Fibroblast of peridontal ligament (primary cell): ENCODE measurements around the gene CCDC159.
A peak's percentile ranks its signal among the peaks of the same experiment; 100 is the strongest.
"Not testable (repeated sequence)": the region's sequence is repeated elsewhere in the genome, so short reads cannot be mapped to it uniquely, and the experiment has no call there.

Experiments used
- DNase-seq: peaks from one replicate; pipeline ENCODE4 v3.0.0-alpha.2; 2010; ENCODE audit errors: extremely low read depth

Gene CCDC159

GRCh38 chr19:11346104-11346940 lies at the start of gene CCDC159, which contains the start of gene TMEM205:
Gene CCDC159, plus strand, starts transcription at chr19:11346519. Its CDS starts 88 bp downstream, at chr19:11346607.
Gene TMEM205, minus strand, starts transcription at chr19:11346268. Its CDS starts 649 bp downstream, at chr19:11345619.
- DNase-seq, result peak; percentile 99

DNA sequence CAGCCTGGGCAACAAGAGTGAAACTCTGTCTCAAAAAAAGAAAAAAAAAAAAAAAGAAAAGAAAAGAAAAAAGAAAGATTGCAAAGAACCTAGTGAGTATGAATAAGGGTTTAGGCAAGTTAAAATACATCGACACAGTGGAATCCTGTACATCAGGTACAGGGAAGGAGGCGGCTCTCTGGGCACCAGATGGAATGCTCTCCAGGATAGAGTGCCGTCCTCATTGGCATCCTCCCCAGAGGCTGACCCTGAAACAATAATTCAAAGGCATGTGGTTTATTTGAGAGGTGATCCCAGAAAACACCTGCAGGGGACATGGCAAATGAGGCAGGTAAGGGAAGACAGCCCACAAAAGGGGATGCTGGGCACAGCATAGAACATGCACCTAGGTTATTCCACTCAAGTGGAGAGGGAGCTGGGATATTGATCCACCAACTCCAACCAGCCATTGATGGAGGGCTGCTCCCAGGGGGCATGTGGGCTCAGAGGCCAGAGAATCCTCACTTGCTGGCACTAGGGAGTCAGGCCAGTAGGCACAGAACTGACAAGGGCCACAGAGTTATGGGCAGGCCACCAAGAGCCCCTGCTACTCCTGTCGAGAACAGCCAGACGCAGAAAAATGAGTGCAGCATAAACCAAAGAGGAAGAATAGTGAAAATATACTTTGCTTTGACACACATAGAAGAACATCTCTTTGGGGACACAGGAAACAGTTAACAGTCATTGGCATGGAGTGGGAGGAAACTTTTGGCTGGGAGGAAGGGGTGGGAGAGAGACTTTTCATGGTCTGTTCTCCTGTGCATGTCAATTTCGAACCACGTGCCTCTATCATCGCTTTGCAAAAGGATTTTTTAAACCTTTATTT lies 46.1 kb upstream of the CCDC159 start:
- no peak for DNase-seq

GRCh38 chr19:11300811-11301120 lies 45.6 kb upstream of the CCDC159 start:
- DNase-seq, result no peak

DNA sequence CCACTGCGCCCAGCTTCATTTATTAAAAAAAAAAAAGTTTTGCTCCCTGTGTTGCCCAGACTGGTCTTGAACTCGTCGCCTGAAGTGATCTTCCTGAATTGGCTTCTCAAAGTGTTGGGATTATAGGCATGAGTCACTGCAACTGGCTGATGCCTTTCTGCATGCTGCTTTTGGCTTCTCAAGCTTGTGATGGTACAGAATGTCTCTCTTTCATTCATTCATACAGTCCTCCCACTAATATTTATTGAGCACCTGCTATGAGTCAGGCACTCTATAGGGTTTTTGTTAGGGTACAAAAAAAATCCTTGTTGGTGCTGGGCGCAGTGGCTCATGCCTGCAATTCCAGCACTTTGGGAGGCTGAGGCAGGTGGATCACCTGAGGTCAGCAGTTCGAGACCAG lies 41.4 kb upstream of the CCDC159 start:
- no peak for DNase-seq

DNA sequence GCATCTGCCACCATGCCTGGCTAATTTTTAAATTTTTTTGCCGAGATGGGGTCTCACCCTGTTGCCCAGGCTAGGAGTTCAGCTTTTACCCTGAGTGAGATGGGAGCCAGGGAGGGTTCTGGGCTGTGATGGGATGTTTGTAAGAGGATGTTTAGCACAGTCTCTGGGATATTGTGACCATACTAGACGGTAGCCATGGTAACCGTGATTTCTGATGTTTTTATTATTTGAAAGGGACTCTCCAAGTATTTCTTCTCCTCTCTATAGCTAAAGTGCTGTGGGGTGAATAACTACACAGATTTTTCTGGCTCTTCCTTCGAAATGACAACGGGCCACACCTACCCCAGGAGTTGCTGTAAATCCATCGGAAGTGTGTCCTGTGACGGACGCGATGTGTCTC lies 40.0 kb upstream of the CCDC159 start:
- no peak for DNase-seq

GRCh38 chr19:11320278-11320995 lies 25.9 kb upstream of the CCDC159 start:
- DNase-seq, result not testable (repeated sequence)

- DNase-seq, result no peak
These were observed 24.9 kb upstream of the CCDC159 start for GRCh38 chr19:11321191-11322126.

DNA sequence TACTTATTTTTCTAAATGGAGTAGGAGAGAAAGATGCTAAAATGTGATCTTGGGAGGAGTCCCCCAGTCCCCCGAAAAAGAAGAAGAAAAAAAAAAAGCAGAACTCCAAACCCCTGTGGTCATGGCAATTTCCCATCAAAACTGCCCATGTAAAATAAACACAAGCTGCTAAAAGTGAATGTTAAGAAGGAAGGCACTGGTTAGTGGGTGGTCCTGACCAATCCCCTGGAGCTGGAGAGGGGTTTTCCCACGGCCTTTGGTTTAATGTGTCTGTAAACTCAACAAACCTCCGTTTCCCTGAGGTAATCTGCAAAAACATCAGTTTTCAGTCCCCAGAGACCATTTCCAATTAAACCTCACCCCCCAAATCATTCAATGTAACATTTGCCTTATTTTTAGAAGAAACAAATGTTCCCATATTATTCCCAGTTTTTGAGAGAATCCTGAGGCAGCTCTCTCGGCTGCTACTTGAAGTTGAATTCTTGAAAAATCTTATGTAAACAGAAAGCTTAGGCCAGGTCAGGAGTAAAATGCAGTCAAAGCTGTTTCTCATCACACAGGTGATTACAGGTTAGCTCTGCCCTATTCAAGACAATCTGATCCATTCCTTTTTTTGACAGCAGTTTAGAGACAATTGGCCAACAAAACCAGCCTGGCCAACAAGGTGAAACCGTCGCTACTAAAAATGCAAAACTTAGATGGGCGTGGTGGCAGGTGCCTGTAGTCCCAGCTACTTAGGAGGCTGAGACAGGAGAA lies 23.9 kb upstream of the CCDC159 start:
- peak; percentile 25 for DNase-seq

DNA sequence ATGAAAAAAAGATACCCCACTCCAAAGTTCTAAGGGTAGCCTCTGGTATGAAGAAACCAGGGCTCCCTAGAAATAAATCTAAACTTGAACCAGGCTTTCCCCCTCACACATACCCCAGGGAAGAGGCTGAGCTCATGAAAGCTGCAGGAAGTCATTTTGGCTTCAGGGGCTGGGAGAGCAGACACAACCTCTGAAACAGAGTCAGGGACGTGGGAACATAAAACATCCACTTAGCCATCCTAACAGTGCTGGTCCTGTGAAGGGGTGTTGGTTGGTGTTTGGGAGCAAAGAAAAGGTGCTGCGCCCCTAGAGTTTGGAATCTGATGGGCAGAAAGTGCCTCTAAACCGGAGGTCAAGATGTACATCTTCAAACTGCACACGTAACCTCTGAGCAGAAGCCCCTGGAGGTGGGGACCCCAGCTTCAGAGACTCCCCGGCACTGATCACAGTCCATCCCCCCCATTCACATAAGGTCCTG lies 22.7 kb upstream of the CCDC159 start:
- DNase-seq, result peak; percentile 3

DNA sequence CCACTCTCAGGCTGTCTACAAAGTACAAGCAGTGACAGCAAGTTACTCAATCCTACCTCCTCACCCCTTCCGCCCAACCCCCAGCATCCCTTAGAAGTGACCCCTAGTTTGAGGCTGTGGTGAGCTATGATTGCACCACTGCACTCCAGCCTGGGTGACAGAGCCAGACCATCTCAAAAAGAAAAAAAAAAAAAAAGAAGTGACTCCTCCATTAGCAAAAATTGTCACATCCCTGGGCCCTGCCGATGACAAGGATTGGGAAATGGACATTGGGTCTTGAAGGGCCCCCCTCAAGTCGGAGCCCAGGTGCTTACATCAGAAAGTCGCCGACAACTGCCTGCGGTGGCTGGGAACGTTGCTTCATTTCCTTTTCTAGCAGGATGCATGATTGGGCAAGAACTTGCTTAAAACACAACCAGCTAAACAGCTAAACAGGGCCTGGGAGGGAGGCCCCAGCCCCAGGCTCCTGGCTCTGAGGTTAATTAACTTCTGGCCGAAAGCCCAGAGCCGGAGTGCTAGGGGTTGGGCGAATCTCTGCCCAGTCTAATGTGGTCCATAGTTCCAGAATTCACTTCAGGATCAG lies 22.1 kb upstream of the CCDC159 start:
- peak; percentile 96 for DNase-seq

- DNase-seq, result no peak
These were observed 21.4 kb upstream of the CCDC159 start for GRCh38 chr19:11324748-11325389.

DNA sequence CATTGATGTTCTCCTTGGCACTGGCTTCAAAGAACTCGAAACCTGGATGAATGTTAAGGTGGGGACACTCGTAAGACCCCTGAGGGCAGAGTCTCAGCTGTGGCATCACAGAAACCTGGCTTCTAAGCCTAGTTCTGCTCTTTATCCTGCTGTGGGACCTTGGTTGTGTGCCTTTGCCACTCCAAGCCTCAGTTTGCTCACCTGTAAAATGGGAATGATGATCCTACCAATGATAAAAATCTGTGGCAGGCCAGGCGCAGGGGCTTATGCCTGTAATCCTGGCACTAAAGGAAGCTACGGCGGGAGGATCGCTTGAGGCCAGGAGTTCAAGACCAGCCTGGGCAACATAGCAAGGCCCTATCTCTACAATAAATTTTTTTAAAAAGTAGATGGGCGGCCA lies 20.8 kb upstream of the CCDC159 start:
- DNase-seq, result no peak

- DNase-seq, result no peak
These were observed 16.2 kb upstream of the CCDC159 start for GRCh38 chr19:11330127-11330526.

- DNase-seq, result no peak
These were observed 14.8 kb upstream of the CCDC159 start for GRCh38 chr19:11331502-11331901.

DNA sequence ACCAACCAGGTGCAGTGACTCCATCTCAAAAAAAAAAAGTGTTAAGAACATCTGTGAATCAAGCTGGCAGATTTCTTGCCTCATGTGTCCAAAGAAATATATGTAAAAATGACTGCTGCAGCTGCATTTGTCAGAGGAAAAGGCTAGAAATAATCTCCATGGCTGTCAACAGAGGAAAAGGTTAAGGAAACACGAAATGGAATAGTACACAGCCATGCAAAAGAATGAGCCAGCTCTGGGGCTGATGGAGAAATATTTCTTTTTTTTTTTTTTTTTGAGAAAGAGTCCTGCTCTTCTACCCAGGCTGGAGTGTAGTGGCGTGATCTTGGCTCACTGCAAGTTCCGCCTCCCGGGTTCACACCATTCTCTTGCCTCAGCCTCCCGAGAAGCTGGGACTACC lies 13.5 kb upstream of the CCDC159 start:
- no peak for DNase-seq

DNA sequence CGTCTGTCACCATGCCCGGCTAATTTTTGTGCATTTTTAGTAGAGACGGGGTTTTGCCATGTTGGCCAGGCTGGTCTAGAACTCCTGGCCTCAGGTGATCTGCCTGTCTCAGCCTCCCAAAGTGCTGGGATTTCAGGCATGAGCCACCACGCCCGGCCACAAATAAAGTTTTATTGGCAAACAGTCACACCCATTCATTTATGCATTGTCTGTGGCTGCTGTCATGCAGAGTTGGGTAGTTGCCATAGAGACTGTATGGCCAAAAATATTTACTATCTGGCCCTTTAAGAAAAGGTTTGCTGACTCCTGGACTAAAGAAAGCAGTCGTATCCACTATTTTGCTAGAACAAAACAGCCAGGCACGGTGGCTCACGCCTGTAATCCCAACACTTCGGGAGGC lies 12.5 kb upstream of the CCDC159 start:
- DNase-seq, result not testable (repeated sequence)

DNA sequence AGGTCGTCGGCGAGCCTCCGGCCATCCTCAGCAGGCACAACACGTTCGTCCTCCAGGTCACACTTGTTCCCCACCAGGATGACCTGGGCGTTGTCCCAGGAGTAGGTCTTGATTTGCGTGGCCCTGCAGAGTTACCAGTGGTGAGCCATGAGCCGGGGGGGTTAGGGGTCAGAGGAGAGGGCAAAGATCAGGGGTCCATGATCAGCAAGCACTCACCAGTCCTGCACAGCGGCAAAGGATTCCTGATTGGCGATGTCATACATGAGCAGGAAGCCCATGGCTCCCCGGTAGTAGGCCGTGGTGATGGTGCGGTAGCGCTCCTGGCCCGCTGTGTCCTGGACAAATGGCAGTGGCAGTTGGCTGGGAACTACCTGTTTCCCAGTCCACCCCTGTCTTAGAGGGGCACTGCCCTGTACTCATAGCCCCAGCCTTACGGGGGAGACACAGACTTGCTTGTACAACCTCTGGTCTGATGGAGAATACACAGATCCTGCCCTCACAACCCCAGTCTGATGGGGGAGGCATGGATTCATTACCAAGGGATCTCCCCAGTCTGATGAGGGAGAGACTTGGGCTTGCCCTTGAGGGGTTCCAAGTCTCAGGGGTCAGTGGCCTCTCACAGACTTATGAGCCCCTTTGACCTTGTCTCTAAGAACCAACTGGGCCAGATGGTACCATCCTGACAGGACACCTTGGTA lies 10.7 kb upstream of the CCDC159 start:
- DNase-seq, result no peak

DNA sequence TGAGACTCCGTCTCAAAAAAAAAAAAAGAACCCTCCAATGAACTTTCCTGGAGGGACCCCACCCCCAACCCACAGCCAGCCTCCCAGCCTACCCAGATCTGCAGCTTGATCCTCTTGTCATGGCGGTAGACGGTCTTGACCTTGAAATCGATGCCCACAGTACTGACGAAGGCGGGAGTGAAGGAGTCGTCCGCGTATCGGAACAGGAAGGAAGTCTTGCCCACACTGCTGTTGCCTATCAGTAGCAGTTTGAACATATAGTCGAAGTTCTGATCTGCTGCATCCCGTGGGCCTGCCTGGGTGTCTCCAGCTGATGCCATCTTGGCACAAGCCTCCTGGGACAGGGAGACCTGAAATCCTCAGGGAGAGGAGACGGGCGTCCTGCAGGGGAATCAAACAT lies 9.2 kb upstream of the CCDC159 start:
- DNase-seq, result no peak

GRCh38 chr19:11338121-11338520 lies 8.2 kb upstream of the CCDC159 start:
- no peak for DNase-seq
